ENCODE results near the gene THBS1.

Gene THBS1

GRCh38 chr15:39609166-39609916, 28.5 kb downstream of the THBS1 start:
- no peak for DNase-seq

- DNase-seq, result no peak
Observed at GRCh38 chr15:39610665-39611064, 29.8 kb downstream of the THBS1 start.

GRCh38 chr15:39613271-39613670, 32.4 kb downstream of the THBS1 start:
- no peak for DNase-seq

GRCh38 chr15:39613861-39614260, 33.0 kb downstream of the THBS1 start:
- DNase-seq, result no peak

- no peak for DNase-seq
Observed at GRCh38 chr15:39616731-39617455, 36.0 kb downstream of the THBS1 start.

GRCh38 chr15:39618063-39618823, 37.4 kb downstream of the THBS1 start:
- no peak for DNase-seq

- no peak for DNase-seq
Observed at GRCh38 chr15:39621210-39621609, 40.3 kb downstream of the THBS1 start.

- no peak for DNase-seq
Observed at GRCh38 chr15:39621976-39622375, 41.1 kb downstream of the THBS1 start.

- DNase-seq, result no peak
Observed at GRCh38 chr15:39622660-39623516, 42.0 kb downstream of the THBS1 start.

- no peak for DNase-seq
Observed at GRCh38 chr15:39623529-39623931, 42.7 kb downstream of the THBS1 start.

- peak; percentile 45 for DNase-seq
Observed at GRCh38 chr15:39624806-39625205, 43.9 kb downstream of the THBS1 start.

GRCh38 chr15:39625451-39625850, 44.6 kb downstream of the THBS1 start:
- no peak for DNase-seq

- DNase-seq, result no peak
Observed at GRCh38 chr15:39625856-39626255, 45.0 kb downstream of the THBS1 start.

- no peak for DNase-seq
Observed at GRCh38 chr15:39627451-39628143, 46.7 kb downstream of the THBS1 start.

- no peak for DNase-seq
Observed at GRCh38 chr15:39628144-39628508, 47.2 kb downstream of the THBS1 start.

- DNase-seq, result no peak
Observed at GRCh38 chr15:39628546-39629257, 47.8 kb downstream of the THBS1 start.

GRCh38 chr15:39629371-39629770, 48.5 kb downstream of the THBS1 start:
- no peak for DNase-seq

- no peak for DNase-seq
Observed at GRCh38 chr15:39629906-39630305, 49.0 kb downstream of the THBS1 start.

- no peak for DNase-seq
Observed at GRCh38 chr15:39631357-39631756, 50.5 kb downstream of the THBS1 start.

- no peak for DNase-seq
Observed at GRCh38 chr15:39638041-39638440, 57.2 kb downstream of the THBS1 start.

- no peak for DNase-seq
Observed at GRCh38 chr15:39639037-39639436, 58.2 kb downstream of the THBS1 start.

All from T1000 (cell line).